Keratinocyte (primary cell): ENCODE measurements around the gene METTL8. TPM values are rescaled to one million over a fixed set of nuclear protein-coding genes. Genes with fewer than 3 reads are reported as not detected.

Experiments used
- DNase-seq: peaks from one replicate; pipeline ENCODE4 v3.0.0-alpha.2; 2011; ENCODE audit warnings: low read depth, missing footprints, low spot score
- FAIRE-seq: peaks from 2 replicates; lab custom pipeline; 2011; peaks lifted over from hg19 to GRCh38; lab: Jason Lieb, UNC
- H2AFZ ChIP-seq: 2 replicates; pipeline ENCODE4 v1.6.0; 2012; ENCODE audit warnings: low read length, control low read depth, inconsistent platforms; ENCODE audit not compliant: control insufficient read depth
- H3K27ac ChIP-seq: 2 replicates; pipeline ENCODE4 v1.5.1; 2011; ENCODE audit warnings: low read length; ENCODE audit not compliant: control insufficient read depth, insufficient read depth
- H3K27me3 ChIP-seq: 3 replicates; pipeline ENCODE4 v1.6.0; 2011; ENCODE audit warnings: low read length; ENCODE audit not compliant: control insufficient read depth, insufficient read depth; ENCODE audit errors: extremely low read depth
- H3K36me3 ChIP-seq, 2 experiments: 2 replicates in 1 of 2; 3 replicates in 1 of 2; pipeline ENCODE4 v1.5.1; 2011; ENCODE audit warnings: low read length in 2 of 2, mild to moderate bottlenecking in 1 of 2; ENCODE audit not compliant: control insufficient read depth in 2 of 2, insufficient read depth in 2 of 2; ENCODE audit errors: extremely low read depth in 1 of 2
- H3K4me1 ChIP-seq: 3 replicates; pipeline ENCODE4 v1.5.1; 2011; ENCODE audit warnings: low read length; ENCODE audit not compliant: control insufficient read depth, insufficient read depth; ENCODE audit errors: extremely low read depth
- H3K4me2 ChIP-seq: 3 replicates; pipeline ENCODE4 v1.6.0; 2011; ENCODE audit warnings: low read depth, low read length; ENCODE audit not compliant: control insufficient read depth, insufficient read depth; ENCODE audit errors: extremely low read depth
- H3K4me3 ChIP-seq, 3 experiments: fragments of 200-600 bp in 1 of 3; sonication (generic) in 1 of 3; 2 replicates in 2 of 3; 3 replicates in 1 of 3; pipeline ENCODE4 v1.5.1; 2011 to 2016; ENCODE audit warnings: low read length in 3 of 3, mild to moderate bottlenecking in 3 of 3, control low read depth in 2 of 3, inconsistent platforms in 1 of 3, low read depth in 1 of 3, mixed read lengths in 1 of 3, mixed run types in 1 of 3, moderate library complexity in 1 of 3; ENCODE audit not compliant: control insufficient read depth in 2 of 3, insufficient read depth in 2 of 3; ENCODE audit errors: extremely low read depth in 1 of 3
- H3K79me2 ChIP-seq: 2 replicates; pipeline ENCODE4 v1.6.0; 2012; ENCODE audit warnings: low read length; ENCODE audit not compliant: control insufficient read depth, insufficient read depth
- H3K9ac ChIP-seq: 3 replicates; pipeline ENCODE4 v1.6.0; 2011; ENCODE audit warnings: low read length; ENCODE audit not compliant: control insufficient read depth, insufficient read depth; ENCODE audit errors: extremely low read depth
- H3K9me1 ChIP-seq: 3 replicates; pipeline ENCODE4 v1.6.0; 2011; ENCODE audit warnings: low read length; ENCODE audit not compliant: control insufficient read depth, insufficient read depth; ENCODE audit errors: extremely low read depth
- H3K9me3 ChIP-seq: 2 replicates; pipeline ENCODE4 v1.5.1; 2012; ENCODE audit warnings: low read depth, low read length; ENCODE audit not compliant: control insufficient read depth
- H4K20me1 ChIP-seq: 3 replicates; pipeline ENCODE4 v1.6.0; 2011; ENCODE audit warnings: low read length; ENCODE audit not compliant: control insufficient read depth, insufficient read depth; ENCODE audit errors: extremely low read depth
- CTCF ChIP-seq, 3 experiments: IDR thresholded peaks in 1 of 3; conservative IDR thresholded peaks in 1 of 3; optimal IDR thresholded peaks in 1 of 3; 2 replicates in 2 of 3; 3 replicates in 1 of 3; pipeline versions ENCODE3 to v1.5.1; 2011; ENCODE audit warnings: low read length in 3 of 3, mild to moderate bottlenecking in 3 of 3, moderate library complexity in 2 of 3, control low read depth in 1 of 3, inconsistent platforms in 1 of 3; ENCODE audit not compliant: insufficient read depth in 2 of 3; ENCODE audit errors: extremely low read depth in 1 of 3
- EZH2 ChIP-seq: IDR thresholded peaks from one replicate; pipeline ENCODE4 v1.6.1; 2012; ENCODE audit warnings: inconsistent platforms, mild to moderate bottlenecking, low read length, moderate library complexity
- dilution Hi-C: fragments of 300-500 bp; cut with MboI; formaldehyde crosslinking; loops from one replicate; pipeline ENCODE4 v1.7.0; 2020; ENCODE audit warnings: low sequenced_read_pairs; ENCODE audit not compliant: extremely low pct_ligation_motif_present
- polyA plus RNA-seq, 5 experiments: library from polyadenylated mRNA; depleted of rRNA in 3 of 5; stranded (reverse) in 3 of 5; stranded (forward) in 1 of 5; unstranded in 1 of 5; fragments of >200 nt; gene quantifications; 1 replicate in 1 of 5; 2 replicates in 3 of 5; 3 replicates in 1 of 5; pipeline versions ENCODE4 v1.2.1 to v1.2.3, GENCODE V29; 2011 to 2012; ENCODE audit warnings: missing spikeins in 2 of 5, low read depth in 1 of 5, low replicate concordance in 1 of 5

METTL8 gene
- polyA plus RNA-seq, 1 donor (not counting 4 experiments of a cell fraction or from before 2014, with no cell fraction given), result 81.2 TPM

- Histone ChIP-seq H3K27ac (no peak overlapping the region), H3K36me3 (peaks cover 3 to 4% of the 10 kb centered on the region in 2 experiments), H3K9me3 (no peaks in the 10 kb centered on the region), H4K20me1 (no peaks in the 10 kb centered on the region), H3K27me3 (no peaks in the 10 kb centered on the region), H3K4me3 (no peak overlapping the region), H2AFZ (no peak overlapping the region), H3K9me1 (no peaks in the 10 kb centered on the region), H3K79me2 (peaks cover 34% of the 10 kb centered on the region), H3K4me1 (peaks cover 13% of the 10 kb centered on the region), H3K4me2 (no peak overlapping the region), H3K9ac (no peak overlapping the region)
- DNase-seq (no peak), FAIRE-seq (no peak)
- dilution Hi-C loops, result no loop called here
- TF ChIP-seq CTCF (optimal IDR thresholded peaks at IDR 0.05 in 1 of 3, IDR thresholded peaks at IDR 0.05 in 1 of 3, conservative IDR thresholded peaks at IDR 0.05 in 1 of 3; ENCODE audit: extremely low read depth in 1 of 3, insufficient read depth in 2 of 3, low read length in 3 of 3) (no peak), EZH2 (no peak)
These were observed 44.0 kb downstream of the METTL8 start for GRCh38 chr2:171389780-171390179.

GRCh38 chr2:171389325-171389724, 44.5 kb downstream of the METTL8 start:
- TF ChIP-seq EZH2 (no peak), CTCF (optimal IDR thresholded peaks at IDR 0.05 in 1 of 3, IDR thresholded peaks at IDR 0.05 in 1 of 3, conservative IDR thresholded peaks at IDR 0.05 in 1 of 3; ENCODE audit: extremely low read depth in 1 of 3, insufficient read depth in 2 of 3, low read length in 3 of 3) (no peak)
- H3K4me2 ChIP-seq, result no peak overlapping the region
- peaks cover 32% of the 10 kb centered on the region for H3K79me2 ChIP-seq
- H3K9ac ChIP-seq, result no peak overlapping the region
- FAIRE-seq (no peak), DNase-seq (no peak)
- dilution Hi-C loops, result no loop called here
- H3K9me3 ChIP-seq, result no peaks in the 10 kb centered on the region
- peaks cover 3 to 4% of the 10 kb centered on the region in 2 experiments for H3K36me3 ChIP-seq
- no peaks in the 10 kb centered on the region for H3K27me3 ChIP-seq
- no peak overlapping the region for H3K4me3 ChIP-seq
- H2AFZ ChIP-seq, result no peak overlapping the region
- H3K9me1 ChIP-seq, result no peaks in the 10 kb centered on the region
- H3K4me1 ChIP-seq, result peaks cover 13% of the 10 kb centered on the region
- no peaks in the 10 kb centered on the region for H4K20me1 ChIP-seq
- H3K27ac ChIP-seq, result no peak overlapping the region
